Activated naive CD4-positive, alpha-beta T cell treated with anti-CD3 and anti-CD28 coated beads, Interleukin-2, amount 50 U/mL, for 16 hours (primary cell): ENCODE data around the gene TMEM214.

Experiments used
- DNase-seq: peaks from one replicate; pipeline ENCODE4 v3.0.0-alpha.2; 2020

The TMEM214 gene, protein sequence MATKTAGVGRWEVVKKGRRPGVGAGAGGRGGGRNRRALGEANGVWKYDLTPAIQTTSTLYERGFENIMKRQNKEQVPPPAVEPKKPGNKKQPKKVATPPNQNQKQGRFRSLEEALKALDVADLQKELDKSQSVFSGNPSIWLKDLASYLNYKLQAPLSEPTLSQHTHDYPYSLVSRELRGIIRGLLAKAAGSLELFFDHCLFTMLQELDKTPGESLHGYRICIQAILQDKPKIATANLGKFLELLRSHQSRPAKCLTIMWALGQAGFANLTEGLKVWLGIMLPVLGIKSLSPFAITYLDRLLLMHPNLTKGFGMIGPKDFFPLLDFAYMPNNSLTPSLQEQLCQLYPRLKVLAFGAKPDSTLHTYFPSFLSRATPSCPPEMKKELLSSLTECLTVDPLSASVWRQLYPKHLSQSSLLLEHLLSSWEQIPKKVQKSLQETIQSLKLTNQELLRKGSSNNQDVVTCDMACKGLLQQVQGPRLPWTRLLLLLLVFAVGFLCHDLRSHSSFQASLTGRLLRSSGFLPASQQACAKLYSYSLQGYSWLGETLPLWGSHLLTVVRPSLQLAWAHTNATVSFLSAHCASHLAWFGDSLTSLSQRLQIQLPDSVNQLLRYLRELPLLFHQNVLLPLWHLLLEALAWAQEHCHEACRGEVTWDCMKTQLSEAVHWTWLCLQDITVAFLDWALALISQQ

GRCh38 chr2:27032495-27033252, at the start of gene TMEM214:
TSS of gene TMEM214 (plus strand) at chr2:27032965. CDS start at chr2:27033016, 51 bp downstream.
- DNase-seq, result peak; percentile 78

DNA sequence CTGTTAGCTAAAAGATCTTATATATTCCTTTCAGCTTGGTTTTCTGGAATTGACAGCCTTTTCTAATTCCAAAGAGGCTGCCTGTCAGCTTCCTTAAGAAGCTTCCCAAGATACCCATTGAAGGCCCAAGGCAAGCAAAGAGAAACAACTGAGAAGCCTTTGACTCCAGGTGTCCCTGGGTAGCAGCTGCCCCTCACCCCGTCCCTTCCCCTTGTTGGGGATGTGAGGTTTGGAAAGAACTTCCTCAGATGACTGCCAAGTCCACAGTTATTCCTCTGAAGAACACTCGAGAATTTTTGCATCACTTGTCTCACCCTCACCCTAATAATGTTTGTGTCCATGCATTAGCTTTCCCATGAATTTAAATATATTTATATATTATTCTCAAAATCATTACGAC, 49.0 kb upstream of the TMEM214 start:
- DNase-seq, result no peak

GRCh38 chr2:26985807-26986206, 47.0 kb upstream of the TMEM214 start:
- DNase-seq, result no peak

DNA sequence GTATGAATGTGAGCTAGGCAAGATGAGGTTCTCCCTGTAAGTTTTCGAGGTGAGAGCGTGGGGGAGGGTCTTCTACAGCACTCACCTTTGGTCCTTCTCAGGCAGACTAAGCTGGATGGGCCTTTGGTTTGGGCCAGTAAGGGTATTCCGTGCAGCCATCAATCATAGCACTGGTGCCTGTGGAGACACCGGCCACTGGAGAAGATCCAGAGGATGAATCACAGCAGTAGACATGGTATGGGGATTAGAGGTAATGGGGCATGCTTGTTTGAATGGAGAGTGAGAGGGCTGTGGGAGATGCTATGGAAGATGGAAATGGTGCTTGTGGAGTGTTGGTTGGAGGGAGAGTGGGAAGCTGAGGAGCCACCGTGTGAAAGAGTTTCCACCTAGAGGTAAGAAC, 46.2 kb upstream of the TMEM214 start:
- DNase-seq, result no peak

GRCh38 chr2:26988058-26988860, 44.5 kb upstream of the TMEM214 start:
- no peak for DNase-seq

- DNase-seq, result no peak
Measured at GRCh38 chr2:26989156-26989555, 43.6 kb upstream of the TMEM214 start.

DNA sequence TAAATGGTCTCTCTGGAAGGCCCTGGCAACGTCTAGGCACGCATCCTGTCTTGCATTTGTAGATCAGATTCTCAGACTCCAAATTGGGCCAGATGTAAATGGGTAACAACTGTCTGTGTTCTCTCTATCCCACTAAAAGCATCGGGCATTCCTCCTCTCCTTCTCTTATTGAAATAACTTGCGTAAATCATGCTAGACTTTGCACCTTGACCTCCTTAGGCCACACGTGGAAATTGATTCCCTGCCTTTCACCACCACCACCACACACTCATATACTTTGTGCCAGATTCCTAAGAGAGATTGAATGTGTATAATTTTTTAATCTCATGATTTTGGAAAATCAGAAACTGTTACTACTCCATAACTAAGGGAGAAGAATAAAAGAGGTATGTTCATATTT, 41.0 kb upstream of the TMEM214 start:
- DNase-seq, result no peak

- DNase-seq, result no peak
Measured at GRCh38 chr2:26993768-26994167, 39.0 kb upstream of the TMEM214 start.

DNA sequence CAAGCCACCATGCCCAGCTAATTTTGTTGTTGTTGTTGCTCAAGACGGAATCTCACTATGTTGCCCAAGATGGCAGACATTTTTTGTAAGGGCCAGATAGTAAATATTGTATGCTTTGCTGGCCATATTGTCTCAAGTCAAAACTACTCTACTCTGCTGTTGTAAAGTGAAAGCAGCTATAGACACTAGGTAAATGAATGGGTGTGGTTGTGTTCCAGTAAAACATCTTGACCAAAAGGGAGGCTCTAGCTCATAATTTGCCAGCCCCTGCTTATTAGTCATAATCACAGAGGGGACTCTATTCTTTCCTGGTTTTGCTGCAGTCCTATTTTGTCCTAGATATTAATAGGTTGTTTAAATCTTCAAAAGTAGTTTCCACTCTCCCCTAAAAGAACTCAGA, 37.8 kb upstream of the TMEM214 start:
- DNase-seq, result no peak

GRCh38 chr2:26997394-26997793, 35.4 kb upstream of the TMEM214 start:
- DNase-seq, result no peak

DNA sequence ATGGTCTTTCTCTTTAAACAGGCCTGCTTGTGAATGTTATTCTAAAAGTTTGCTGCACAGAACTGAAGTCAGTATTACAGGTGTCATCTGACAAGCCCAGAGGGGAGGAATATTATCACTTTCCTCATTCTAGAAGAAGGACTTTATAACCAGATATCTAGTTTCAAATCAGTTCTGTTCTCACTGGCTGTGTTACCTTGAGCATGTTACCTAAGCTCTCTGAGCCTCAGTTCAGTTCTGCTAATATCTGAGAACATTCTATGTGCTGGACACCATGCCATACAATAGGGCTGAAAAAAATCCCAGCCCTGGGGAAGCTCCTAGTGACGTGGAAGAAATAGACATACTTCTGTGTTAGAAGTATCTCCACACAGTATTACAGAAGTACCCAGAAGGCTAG, 34.4 kb upstream of the TMEM214 start:
- no peak for DNase-seq

DNA sequence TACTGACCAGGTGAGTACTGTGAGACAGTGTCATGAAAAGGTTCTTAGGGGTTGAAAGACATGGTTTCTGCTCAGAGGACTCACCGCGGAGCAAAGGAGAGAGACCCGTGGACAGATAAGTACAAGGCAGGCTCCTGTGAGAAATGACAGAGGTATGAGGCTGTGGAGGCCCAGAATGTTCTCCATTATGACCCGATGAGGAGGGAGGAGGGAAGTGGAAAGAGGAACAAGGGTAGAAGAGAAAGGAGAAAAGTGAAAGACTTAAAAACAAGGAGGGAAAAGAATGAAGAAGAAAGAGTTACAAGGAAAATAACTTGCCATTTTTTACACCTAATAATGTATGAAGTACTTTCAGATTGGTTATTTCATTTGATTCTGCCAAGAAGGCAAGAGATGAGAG, 32.5 kb upstream of the TMEM214 start:
- no peak for DNase-seq

DNA sequence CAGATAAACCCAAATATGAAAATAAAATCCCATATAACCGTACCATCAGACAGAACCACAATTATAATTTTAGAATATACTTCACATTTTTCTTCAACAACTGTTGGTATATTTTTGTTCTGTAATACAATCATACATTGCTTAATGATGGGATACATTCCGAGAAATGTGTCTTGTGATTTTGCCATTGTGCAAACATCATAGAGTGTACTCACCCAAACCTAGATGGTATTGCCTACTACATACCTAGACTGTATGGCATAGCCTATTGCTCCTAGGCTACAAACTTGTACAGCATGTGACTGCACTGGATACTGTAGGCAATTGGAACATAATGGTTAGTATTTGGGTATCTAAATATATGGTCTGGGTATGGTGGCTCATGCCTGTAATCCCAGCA, 31.8 kb upstream of the TMEM214 start:
- DNase-seq, result no peak

DNA sequence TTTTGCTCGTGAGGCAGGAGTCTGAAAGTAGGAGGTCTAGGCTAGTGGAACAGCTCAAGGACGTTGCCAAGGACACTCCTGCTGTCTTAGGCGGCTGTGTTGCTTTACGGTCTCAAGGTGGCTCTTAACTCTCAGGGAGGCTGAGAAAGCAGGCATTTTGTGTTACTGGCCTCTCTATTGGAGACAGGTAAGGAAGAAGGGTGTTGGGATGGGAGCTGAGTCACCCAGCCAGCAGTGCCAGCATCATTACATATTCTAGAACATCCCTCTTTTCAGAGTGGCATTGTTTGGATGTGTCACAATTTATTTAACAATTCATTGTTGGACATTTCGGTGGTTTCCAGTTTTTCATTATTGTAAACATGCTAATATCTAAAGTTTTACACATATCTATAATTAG, 30.8 kb upstream of the TMEM214 start:
- no peak for DNase-seq

DNA sequence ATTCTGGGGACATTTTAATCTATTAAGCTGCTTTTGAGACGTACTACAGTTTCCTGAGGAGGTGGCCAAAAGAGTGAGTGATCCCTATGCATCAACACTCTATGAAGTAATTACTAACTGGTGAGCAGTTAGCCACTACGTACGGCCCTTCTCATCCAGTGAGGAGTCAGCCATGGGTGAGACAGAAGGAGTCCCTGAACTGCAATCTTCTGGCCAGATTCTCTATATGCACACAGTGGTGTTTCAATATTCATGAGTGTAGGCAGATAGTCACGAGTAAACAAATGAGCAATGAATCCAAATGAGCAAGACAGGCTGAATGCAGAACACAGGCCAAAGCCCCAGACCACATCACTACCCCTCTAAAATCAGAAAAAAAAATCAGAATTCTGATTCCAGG, 29.8 kb upstream of the TMEM214 start:
- no peak for DNase-seq

DNA sequence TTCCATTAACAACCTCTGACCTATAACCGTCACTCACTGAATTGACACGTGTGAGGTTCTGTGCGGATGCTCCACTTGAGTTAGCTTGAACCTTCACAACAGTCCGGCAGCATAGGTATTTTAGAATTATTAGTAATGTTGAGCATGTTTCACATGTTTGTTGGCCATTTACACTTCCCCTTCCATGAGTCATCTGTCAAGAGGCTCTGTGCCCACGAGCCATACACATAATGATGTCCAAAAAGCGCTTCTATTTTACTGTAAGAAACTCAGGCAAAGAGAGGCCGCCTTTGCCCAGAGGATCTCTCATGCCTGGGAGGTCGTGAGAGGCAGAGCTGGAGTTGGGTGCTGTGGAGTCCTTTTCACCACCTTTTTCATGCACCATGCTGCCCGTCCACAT, 28.9 kb upstream of the TMEM214 start:
- no peak for DNase-seq

DNA sequence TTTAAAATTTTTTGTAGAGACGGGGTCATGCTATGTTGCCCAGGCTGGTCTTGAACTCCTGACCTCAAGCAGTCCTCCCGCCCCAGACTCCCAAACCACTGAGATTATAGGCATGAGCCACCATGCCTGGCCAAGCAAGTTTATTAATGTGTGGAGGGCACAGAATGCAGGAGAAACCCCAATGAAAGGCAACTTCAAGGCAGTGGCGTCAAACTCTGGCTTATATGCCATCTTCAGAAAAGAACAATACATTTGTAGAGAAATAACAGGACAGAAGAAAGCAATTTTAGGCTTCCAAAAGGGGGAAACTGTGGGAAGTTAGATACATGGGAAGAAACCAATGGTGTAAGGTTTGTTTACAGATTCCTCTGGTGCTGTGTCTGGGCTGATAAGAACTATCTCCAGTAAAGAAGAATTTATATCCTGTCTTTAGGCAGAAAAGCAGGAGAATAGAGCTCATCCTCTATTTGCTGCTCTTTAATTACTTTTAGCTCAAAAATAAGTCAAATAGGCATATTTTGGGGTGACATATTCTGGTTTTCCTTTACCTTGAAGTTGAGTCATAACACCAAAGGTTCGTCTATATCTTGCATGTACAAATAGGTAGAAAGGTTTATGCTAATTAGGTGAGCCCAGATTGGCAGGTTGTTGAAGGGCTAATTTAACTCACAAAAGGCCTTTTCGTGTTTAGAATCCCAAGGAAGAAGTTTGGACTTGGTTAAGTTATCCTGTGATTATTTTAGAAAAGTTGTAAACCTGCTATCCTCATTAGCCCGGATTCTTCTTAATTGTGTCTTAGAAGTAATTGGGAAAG, 26.0 kb upstream of the TMEM214 start:
- no peak for DNase-seq

DNA sequence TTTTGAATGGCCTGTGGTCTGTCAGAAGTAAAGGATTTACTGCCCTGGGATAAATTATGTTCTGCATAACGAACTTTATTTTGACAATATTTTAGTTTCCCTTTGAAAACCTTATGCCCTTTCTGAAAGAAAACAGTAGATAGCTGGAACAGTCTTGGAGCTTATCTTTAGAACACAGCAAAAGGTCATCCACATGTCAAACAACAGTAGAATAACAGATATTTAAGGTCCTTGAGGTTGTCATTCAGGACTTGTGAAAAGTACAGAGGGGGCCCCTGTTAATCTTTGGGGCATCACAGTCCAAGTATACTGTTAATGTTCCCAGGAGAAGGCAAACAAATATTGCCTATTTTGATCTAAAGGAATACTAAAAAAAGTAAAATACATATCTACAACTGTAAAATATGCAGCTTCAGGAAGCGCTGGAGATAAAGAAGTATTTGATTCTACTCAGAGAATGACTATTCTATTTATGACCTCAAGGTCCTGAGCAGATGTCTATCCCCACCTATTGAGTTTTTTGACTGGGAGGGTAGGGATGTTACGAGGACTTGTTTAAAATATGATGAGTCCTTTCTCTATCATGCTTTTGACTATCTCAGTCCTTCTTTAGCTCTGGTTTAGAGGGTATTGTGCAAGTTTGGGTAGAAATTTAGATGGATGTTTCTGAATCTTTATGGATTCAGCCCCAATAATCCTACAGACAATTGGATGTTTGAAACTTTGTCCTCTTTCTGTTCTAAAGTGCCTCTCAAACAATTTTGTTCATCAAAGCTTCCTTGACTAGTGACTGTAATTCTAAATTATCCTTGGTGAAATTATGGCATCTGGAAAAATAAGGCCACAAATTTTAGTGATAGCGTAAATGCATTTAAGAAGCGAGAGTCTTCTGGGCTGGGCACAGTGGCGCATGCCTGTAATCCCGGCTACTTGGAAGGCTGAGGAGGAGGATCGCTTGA, 25.1 kb upstream of the TMEM214 start:
- DNase-seq, result no peak

DNA sequence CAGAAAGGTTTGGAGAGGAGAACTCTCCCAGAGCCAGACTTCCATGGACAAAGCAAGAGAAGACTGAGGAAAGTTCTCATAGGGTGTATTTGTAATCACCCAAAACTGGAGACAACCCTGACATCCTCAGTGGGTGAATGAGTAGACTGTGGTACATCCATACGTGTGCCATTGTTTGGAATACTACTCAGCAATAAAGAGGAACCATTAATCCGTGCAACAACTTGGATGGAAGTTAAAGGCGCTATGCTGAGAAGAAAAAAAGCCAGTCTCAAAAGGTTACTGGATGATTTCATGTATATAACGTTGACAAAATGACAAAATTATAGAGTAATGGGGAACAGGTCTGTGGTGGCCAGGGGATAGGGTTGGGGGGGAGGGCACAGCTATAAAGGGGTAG, 24.1 kb upstream of the TMEM214 start:
- DNase-seq, result no peak

DNA sequence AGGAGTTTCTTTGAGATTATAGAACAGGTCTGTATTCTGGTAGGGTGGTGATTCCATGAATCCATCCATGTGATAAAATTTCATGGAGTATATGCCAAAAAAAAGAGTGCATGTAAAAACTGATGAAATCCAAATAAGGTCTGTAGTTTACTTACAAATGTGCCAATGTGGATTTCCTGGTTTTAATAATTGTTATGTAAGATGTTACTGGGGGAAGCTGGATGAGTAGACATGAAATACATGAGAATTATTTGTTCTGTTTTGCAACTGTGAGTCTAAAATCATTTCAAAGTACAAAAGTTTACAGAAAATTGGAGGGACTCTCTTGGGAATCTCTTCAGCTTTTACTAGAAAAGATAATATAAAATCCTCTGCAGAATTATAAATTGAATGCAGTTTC, 23.7 kb upstream of the TMEM214 start:
- no peak for DNase-seq

DNA sequence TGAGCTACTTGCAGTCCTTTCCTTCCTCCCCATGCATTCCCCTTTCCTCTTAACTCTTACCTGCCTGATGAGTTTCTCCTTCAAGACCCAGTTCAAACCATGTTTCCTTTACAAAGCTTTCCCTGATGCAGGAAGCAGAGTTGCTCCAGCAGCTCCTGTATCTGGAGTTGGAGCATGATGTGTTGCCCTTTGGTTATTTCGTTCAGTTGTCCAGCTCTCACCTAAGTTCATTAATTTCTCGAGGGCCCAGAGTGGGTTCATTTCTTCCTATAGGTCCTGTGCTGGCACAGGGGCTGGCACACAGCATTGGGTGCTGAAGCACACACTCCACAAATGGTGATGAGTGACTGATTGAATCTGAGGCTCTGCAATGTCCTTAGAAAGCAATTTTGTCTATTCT, 23.0 kb upstream of the TMEM214 start:
- DNase-seq, result no peak
